Measurements from ENCODE around the gene SOX18. TPM values are rescaled to one million over a fixed set of nuclear protein-coding genes. Genes with fewer than 3 reads are reported as not detected.

SOX18 gene
- total and polyA plus RNA-seq, 2 of the 13 experiments (the other 11 are each of a cell fraction or from before 2014, with no cell fraction given) = 1.6 to 1.9 TPM

DNA sequence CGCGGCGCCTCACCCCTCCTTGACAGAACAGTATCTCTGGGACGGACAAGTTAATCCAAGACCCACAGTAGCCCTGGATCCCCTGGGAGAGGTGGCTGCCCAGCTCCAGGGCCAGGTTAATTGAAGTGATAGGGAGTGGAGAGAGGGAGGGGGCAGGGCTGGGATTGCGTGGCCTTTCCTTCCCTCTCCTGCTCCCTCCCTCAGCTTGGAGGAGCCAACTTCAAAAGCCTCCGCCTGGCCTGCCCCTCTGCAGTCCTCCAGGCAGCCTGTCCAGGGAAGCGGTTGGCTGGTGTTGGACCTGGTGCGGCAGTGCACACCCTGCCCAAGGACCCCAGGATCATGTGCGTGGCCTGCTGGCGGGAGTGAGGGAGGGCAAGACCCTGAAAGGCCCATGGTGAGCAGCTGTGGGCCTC lies 13.5 kb downstream of the SOX18 start, which contains the start of gene C20orf204 (continued):
- TF ChIP-seq, protein P1, sequence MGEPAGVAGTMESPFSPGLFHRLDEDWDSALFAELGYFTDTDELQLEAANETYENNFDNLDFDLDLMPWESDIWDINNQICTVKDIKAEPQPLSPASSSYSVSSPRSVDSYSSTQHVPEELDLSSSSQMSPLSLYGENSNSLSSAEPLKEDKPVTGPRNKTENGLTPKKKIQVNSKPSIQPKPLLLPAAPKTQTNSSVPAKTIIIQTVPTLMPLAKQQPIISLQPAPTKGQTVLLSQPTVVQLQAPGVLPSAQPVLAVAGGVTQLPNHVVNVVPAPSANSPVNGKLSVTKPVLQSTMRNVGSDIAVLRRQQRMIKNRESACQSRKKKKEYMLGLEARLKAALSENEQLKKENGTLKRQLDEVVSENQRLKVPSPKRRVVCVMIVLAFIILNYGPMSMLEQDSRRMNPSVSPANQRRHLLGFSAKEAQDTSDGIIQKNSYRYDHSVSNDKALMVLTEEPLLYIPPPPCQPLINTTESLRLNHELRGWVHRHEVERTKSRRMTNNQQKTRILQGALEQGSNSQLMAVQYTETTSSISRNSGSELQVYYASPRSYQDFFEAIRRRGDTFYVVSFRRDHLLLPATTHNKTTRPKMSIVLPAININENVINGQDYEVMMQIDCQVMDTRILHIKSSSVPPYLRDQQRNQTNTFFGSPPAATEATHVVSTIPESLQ (CRISPR knock-in tag; conservative IDR thresholded peaks at IDR 0.05) = no peak; the same call in 1 of the 2 replicates
- TF ChIP-seq RORA (CRISPR knock-in tag; IDR thresholded peaks at IDR 0.05) (no peak), ZNF282 (IDR thresholded peaks at IDR 0.05; ENCODE audit: partially characterized antibody) (no peak), DR1 (CRISPR knock-in tag; IDR thresholded peaks at IDR 0.05) (peak; percentile 91), EZH2 (conservative IDR thresholded peaks at IDR 0.05; ENCODE audit: low read depth, low read length) (no peak), NAIF1 (CRISPR knock-in tag; IDR thresholded peaks at IDR 0.05; ENCODE audit: borderline replicate concordance) (no peak), RFX5 (IDR thresholded peaks at IDR 0.05; ENCODE audit: low read depth, low read length) (no peak), MTF1 (CRISPR knock-in tag; IDR thresholded peaks at IDR 0.05) (no peak), ZFP36 (IDR thresholded peaks at IDR 0.05; ENCODE audit: borderline replicate concordance, low read depth, low read length, partially characterized antibody) (no peak), ZNF451 (CRISPR knock-in tag; IDR thresholded peaks at IDR 0.05) (peak; percentile 19; the same call in 1 of the 2 replicates), CHCHD3 (CRISPR knock-in tag; IDR thresholded peaks at IDR 0.05) (no peak), REXO4 (CRISPR knock-in tag; IDR thresholded peaks at IDR 0.05; ENCODE audit: borderline replicate concordance) (no peak), ZEB1 (IDR thresholded peaks at IDR 0.05; ENCODE audit: insufficient replicate concordance, low read depth) (no peak)
- TF ChIP-seq, protein P2, sequence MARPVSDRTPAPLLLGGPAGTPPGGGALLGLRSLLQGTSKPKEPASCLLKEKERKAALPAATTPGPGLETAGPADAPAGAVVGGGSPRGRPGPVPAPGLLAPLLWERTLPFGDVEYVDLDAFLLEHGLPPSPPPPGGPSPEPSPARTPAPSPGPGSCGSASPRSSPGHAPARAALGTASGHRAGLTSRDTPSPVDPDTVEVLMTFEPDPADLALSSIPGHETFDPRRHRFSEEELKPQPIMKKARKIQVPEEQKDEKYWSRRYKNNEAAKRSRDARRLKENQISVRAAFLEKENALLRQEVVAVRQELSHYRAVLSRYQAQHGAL (CRISPR knock-in tag; IDR thresholded peaks at IDR 0.05; ENCODE audit: not compliant biosample characterization) = no peak
- TF ChIP-seq, protein P3, sequence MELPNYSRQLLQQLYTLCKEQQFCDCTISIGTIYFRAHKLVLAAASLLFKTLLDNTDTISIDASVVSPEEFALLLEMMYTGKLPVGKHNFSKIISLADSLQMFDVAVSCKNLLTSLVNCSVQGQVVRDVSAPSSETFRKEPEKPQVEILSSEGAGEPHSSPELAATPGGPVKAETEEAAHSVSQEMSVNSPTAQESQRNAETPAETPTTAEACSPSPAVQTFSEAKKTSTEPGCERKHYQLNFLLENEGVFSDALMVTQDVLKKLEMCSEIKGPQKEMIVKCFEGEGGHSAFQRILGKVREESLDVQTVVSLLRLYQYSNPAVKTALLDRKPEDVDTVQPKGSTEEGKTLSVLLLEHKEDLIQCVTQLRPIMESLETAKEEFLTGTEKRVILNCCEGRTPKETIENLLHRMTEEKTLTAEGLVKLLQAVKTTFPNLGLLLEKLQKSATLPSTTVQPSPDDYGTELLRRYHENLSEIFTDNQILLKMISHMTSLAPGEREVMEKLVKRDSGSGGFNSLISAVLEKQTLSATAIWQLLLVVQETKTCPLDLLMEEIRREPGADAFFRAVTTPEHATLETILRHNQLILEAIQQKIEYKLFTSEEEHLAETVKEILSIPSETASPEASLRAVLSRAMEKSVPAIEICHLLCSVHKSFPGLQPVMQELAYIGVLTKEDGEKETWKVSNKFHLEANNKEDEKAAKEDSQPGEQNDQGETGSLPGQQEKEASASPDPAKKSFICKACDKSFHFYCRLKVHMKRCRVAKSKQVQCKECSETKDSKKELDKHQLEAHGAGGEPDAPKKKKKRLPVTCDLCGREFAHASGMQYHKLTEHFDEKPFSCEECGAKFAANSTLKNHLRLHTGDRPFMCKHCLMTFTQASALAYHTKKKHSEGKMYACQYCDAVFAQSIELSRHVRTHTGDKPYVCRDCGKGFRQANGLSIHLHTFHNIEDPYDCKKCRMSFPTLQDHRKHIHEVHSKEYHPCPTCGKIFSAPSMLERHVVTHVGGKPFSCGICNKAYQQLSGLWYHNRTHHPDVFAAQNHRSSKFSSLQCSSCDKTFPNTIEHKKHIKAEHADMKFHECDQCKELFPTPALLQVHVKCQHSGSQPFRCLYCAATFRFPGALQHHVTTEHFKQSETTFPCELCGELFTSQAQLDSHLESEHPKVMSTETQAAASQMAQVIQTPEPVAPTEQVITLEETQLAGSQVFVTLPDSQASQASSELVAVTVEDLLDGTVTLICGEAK (IDR thresholded peaks at IDR 0.05) = no peak
- TF ChIP-seq, protein P3 (CRISPR knock-in tag; IDR thresholded peaks at IDR 0.05) = peak; percentile 66; the same call in 1 of the 2 replicates
- TF ChIP-seq, protein P4, sequence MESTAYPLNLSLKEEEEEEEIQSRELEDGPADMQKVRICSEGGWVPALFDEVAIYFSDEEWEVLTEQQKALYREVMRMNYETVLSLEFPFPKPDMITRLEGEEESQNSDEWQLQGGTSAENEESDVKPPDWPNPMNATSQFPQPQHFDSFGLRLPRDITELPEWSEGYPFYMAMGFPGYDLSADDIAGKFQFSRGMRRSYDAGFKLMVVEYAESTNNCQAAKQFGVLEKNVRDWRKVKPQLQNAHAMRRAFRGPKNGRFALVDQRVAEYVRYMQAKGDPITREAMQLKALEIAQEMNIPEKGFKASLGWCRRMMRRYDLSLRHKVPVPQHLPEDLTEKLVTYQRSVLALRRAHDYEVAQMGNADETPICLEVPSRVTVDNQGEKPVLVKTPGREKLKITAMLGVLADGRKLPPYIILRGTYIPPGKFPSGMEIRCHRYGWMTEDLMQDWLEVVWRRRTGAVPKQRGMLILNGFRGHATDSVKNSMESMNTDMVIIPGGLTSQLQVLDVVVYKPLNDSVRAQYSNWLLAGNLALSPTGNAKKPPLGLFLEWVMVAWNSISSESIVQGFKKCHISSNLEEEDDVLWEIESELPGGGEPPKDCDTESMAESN (CRISPR knock-in tag; conservative IDR thresholded peaks at IDR 0.05) = peak; percentile 71; the same call in 1 of the 2 replicates

All from HepG2 (cell line).